ENCODE data around the gene TIAM2. TPM values are rescaled to one million over a fixed set of nuclear protein-coding genes. Genes with fewer than 3 reads are reported as not detected.

TIAM2 gene
- total RNA-seq, 1 donor from 2014 or later: 36.8 TPM

- Mint-ChIP-seq H3K27ac (ENCODE audit: unreplicated experiment) (no peak overlapping the region), H3K9me3 (no peaks in the 10 kb centered on the region), H3K4me3 (no peak overlapping the region), H3K27me3 (ENCODE audit: low read depth) (peaks cover 3% of the 10 kb centered on the region), H3K4me1 (peaks cover 19% of the 10 kb centered on the region), H3K36me3 (ENCODE audit: low read depth) (no peaks in the 10 kb centered on the region)
- no peak for DNase-seq (ENCODE audit: low read depth, low spot score)
- TF ChIP-seq CTCF (conservative IDR thresholded peaks at IDR 0.05): no peak
Measured at GRCh38 chr6:155001934-155002333, 6.8 kb downstream of the TIAM2 start.

GRCh38 chr6:155003476-155003875 lies 8.4 kb downstream of the TIAM2 start:
- Mint-ChIP-seq H3K27me3 (ENCODE audit: low read depth) (no peaks in the 10 kb centered on the region), H3K4me3 (no peak overlapping the region), H3K27ac (ENCODE audit: unreplicated experiment) (peak overlapping the region; percentile 83)

GRCh38 chr6:155004017-155004416 lies 8.9 kb downstream of the TIAM2 start:
- no peak overlapping the region for H3K27ac Mint-ChIP-seq (ENCODE audit: unreplicated experiment)
- TF ChIP-seq CTCF (conservative IDR thresholded peaks at IDR 0.05): no peak
- H3K9me3 Mint-ChIP-seq: no peaks in the 10 kb centered on the region
- DNase-seq (ENCODE audit: low read depth, low spot score): no peak
- H3K4me3 Mint-ChIP-seq: no peak overlapping the region
- no peaks in the 10 kb centered on the region for H3K36me3 Mint-ChIP-seq (ENCODE audit: low read depth)
- H3K4me1 Mint-ChIP-seq: peaks cover 16% of the 10 kb centered on the region
- H3K27me3 Mint-ChIP-seq (ENCODE audit: low read depth): no peaks in the 10 kb centered on the region

More at GRCh38 chr6:155003476-155003875, 8.4 kb downstream of the TIAM2 start:
- DNase-seq (ENCODE audit: low read depth, low spot score): no peak
- Mint-ChIP-seq H3K36me3 (ENCODE audit: low read depth) (no peaks in the 10 kb centered on the region), H3K9me3 (no peaks in the 10 kb centered on the region), H3K4me1 (peaks cover 16% of the 10 kb centered on the region)
- TF ChIP-seq CTCF (conservative IDR thresholded peaks at IDR 0.05): no peak

GRCh38 chr6:155004576-155005372 lies 9.7 kb downstream of the TIAM2 start:
- H3K27me3 Mint-ChIP-seq (ENCODE audit: low read depth): no peaks in the 10 kb centered on the region
- no peak for TF ChIP-seq CTCF (conservative IDR thresholded peaks at IDR 0.05)
- H3K4me1 Mint-ChIP-seq: peaks cover 16% of the 10 kb centered on the region
- H3K27ac Mint-ChIP-seq (ENCODE audit: unreplicated experiment): no peak overlapping the region
- no peaks in the 10 kb centered on the region for H3K9me3 Mint-ChIP-seq
- H3K36me3 Mint-ChIP-seq (ENCODE audit: low read depth): no peaks in the 10 kb centered on the region
- DNase-seq (ENCODE audit: low read depth, low spot score): no peak
- no peak overlapping the region for H3K4me3 Mint-ChIP-seq

GRCh38 chr6:155008625-155009024 lies 13.5 kb downstream of the TIAM2 start:
- Mint-ChIP-seq H3K27ac (ENCODE audit: unreplicated experiment) (peak overlapping the region; percentile 72), H3K4me1 (peaks cover 21% of the 10 kb centered on the region), H3K9me3 (no peaks in the 10 kb centered on the region), H3K27me3 (ENCODE audit: low read depth) (no peaks in the 10 kb centered on the region), H3K36me3 (ENCODE audit: low read depth) (no peaks in the 10 kb centered on the region), H3K4me3 (no peak overlapping the region)
- no peak for TF ChIP-seq CTCF (conservative IDR thresholded peaks at IDR 0.05)
- DNase-seq (ENCODE audit: low read depth, low spot score): no peak

Measured in neural crest cell (in vitro differentiated cells).